Stimulated activated CD4-positive, alpha-beta T cell treated with anti-CD3 and anti-CD28 coated beads, Interleukin-1b, Interleukin-23, amount 100 ng/mL, for 24 hours (primary cell): ENCODE results near the gene ZNF333.

Experiments used
- DNase-seq, 4 experiments: peaks; one replicate each; pipeline ENCODE4 v3.0.0-alpha.2; 2020; ENCODE audit warnings: low read depth in 4 of 4, low spot score in 1 of 4

ZNF333 gene

DNA sequence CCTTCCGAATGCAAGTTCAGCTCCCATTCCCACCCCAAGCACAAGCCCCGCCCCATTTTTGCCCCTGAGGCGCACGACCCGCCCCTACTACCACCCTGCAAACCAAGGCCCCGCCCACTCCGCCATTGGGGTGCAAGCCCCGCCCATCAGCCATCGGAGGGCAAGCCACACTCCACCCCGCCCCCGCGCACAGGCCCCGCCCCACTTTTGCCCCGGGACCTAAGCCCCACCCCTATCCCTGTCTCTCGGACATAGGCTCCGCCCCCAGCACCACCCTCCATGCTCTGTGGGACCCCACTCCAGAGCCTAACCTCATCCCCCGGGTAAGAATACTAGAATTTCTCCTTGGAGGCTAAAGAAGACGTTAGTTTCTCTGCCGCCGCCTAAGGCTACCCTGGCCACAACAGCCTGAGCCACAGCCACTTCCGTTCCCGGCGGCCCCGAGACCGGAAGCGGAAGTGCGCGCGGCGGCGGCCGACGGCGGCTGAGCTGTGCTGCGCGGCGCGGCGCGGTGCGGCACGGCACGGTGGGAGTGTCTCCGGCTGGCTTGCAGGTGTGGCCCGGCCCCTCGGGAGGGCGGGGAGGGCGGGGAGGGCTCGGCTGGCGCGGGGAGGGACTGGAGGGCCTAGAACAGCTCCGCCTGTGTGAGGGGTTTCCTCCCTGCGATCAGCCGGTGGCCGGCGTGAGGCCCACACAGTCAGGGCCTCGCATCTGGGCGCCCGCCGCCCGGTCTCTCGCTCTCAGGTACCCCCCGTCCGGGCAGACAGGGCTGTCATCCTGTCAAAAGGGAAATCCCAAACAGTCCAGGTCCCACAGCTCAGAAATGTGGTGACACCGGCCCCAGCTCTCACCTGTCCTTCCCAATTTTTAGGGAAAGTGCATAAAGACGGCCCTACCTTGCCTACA is at the start of gene ZNF333:
TSS of gene ZNF333 (plus strand) at position 451 of the 906 bp plus-strand sequence. CDS start 3,444 bp downstream, outside the sequence.
- peak; percentile 99 to 100 (median 100) for DNase-seq

DNA sequence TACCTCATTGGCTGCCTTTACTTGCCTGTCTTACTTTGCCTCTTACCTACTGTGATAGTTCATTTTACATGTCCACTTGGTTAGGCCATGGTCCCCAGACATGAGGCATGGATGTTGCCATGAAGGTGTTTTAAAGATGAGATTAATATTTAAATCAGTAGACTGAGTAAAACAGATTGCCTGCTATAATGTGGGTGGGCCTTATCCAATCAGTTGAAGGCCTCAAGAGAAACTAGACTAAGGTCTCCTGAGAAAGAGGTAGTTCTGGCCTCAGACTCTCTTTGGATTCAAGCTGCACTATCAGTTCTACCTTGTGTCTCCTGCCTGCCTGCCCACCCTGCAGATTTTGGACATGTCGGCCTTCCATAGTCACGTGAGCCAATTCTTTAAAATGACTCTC is 41.3 kb upstream of the ZNF333 start:
- DNase-seq: no peak

DNA sequence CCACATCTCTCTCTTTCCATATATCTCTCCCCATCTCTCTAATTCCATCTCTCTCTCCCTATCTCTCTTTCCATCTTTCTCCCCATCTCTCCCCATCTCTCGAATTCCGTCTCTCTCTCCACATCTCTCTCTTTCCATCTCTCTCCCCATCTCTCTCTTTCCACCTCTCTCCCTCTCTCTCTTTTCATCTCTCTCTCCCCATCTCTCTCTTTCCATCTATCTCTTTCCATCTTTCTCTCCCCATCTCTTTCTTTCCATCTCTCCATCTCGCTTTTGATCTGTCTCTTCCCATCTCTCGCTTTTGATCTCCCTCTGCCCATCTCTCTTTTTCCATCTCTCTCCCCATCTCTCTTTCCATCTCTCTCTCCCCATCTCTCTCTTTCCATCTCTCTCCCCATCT is 40.8 kb upstream of the ZNF333 start:
- no peak for DNase-seq

DNA sequence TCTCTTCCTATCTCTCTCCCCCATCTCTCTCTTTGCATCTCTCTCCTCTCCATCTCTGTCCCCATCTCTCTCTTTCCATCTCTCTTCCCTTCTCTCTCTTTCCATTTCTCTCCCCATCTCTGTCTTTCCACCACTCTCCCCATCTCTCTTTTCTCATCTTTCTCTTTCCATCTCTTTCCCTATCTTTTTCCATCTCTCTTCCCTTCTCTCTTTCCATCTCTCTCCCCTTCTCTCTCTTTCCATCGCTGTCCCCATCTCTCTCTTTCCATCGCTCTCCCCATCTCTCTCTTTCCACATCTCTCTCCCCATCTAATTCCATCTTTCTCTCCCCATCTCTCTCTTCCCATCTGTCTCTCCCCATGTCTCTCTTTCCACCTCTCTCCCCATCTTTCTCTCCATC is 39.7 kb upstream of the ZNF333 start:
- no peak for DNase-seq

DNA sequence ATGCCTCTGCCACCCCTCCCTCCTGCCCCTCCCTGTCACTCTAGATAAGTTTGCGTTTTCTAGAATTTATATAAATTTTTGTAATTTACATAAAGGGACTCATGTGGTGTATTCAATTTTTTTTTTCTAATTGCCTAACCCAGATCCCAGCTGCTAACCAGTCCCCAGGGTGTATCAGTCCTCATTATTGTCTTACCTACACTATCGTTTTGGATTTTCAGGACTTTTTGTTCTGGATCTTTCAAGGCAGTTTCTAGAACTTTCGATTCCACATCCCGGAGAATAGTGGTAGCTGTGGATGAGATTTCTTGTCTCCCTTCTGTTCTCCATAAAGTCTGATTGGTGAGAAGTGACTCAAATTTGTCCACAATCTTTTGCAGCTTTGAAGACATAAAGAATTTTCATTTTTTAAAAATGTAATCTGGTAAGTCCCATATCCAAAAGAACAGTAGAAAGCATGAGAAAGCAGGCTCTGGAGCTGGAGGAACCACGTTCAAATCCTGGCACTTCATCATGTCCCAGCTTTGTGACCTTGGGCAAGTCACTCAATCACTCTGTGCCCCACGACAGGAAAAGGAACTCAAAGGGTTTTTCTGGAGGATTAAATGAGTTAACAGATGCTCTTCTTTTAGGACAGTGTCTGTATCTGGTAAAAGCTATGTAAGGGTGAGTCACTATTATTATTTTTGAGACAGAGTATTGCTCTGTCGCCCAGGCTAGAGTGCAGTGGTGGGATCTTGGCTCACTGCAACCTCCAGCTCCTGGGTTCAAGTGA is 34.9 kb upstream of the ZNF333 start:
- DNase-seq: no peak

DNA sequence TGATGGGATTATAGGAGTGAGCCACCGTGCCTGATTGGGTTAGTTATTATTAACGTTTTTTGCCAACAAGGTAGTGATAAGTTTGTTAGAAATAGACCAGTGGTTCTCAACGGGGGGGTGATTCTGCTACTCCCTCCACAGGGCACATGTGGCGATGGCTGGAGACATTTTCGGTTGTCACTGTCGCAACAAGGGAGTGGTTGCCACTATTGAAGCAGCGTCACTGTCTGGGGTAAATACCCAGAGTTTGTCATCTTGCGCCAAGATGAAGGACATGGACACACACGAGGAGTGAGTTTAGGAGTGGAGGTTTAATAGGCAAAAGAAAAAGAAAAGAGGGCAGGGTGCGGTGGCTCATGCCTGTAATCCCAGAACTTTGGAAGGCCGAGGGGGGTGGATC is 34.1 kb upstream of the ZNF333 start:
- no peak for DNase-seq

DNA sequence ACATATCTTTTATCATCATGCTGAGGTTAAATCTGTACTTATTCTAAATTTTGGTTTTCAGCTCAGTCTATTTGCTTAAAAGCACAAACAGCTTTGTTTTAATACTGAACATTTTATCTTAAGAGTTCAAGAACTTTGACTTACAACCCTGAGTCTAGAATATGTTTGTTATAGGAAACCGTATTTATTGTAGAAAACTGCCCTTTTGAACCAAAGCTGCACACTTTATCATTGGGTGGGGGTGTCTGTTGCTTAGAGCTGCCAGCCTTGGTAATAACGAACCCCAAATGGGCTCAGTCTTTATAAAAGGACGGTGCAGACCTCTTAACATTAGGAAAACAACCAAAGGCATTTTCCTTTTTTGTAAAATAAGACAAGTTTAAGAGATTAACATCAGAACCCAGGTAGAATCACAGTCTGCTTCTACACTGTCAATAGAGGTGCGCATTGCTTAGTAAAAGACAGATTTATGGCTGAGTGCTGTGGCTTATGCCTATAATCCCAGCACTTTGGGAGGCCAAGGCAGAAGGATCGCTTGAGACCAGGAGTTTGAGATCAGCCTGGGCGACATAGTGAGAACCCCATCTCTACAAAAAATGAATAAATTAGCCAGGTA is 29.9 kb upstream of the ZNF333 start:
- DNase-seq: no peak

DNA sequence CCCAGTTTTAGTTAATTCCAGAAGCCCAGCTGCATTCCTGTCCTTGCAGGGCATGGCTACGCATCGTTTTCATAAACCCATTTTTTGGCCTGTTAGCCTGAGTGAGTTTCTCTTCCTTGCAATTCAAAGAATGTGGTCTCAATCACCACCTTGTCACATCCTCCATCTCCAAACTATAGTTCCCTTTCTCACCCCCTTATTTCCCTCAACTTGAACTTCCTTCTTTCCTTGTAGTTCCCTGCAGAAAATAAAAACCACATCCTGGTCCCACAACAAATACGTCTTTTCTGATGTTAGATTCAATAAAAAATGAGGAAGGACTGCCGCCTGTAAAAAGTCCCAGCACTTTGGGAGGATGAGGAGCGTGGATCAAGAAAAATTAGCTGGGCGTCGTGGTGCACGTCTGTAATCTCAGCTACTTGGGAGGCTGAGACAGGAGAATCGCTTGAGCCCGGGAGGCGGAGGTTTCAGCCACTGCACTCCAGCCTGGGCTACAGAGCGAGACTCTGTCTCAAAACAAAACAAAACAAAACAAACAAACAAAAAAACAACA is 28.4 kb upstream of the ZNF333 start:
- no peak for DNase-seq

DNA sequence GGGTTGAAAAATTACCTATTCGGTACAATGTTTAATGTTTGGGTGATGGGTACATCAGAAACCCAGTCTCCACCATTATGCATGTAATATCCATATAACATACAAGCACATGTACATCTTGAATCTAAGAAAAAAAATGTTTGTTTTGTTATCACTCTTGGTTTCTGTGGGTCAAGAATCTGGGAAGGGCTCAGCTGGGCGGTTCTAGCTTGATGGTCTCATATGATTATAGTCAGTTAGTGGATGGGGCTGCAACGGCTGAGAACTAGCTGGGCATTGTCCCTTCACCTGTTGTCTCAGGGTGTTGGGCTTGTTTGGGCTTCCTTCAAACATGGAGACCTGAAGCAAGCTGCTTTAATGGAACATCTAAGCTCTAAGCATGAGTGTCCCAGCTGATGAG is 19.9 kb upstream of the ZNF333 start:
- DNase-seq: no peak

DNA sequence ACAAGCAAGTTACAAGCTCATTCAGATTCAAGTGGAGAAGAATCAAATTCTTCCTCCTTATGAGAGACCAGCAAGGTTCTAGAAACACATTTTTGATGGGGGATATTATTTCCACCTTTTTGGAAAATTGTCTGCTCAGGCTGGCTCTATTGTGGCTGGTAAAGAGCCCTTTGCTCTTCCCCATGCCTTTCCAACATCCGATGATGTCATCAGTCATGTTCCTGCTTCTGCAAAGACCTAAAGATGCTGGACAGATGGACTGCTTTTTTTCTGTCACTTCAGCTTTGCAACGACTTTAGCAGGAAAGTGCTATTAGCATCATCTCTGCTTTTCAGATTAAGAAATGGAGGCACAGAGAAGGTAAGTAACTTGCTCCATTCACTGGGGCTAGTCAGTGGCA is 19.4 kb upstream of the ZNF333 start:
- no peak for DNase-seq

DNA sequence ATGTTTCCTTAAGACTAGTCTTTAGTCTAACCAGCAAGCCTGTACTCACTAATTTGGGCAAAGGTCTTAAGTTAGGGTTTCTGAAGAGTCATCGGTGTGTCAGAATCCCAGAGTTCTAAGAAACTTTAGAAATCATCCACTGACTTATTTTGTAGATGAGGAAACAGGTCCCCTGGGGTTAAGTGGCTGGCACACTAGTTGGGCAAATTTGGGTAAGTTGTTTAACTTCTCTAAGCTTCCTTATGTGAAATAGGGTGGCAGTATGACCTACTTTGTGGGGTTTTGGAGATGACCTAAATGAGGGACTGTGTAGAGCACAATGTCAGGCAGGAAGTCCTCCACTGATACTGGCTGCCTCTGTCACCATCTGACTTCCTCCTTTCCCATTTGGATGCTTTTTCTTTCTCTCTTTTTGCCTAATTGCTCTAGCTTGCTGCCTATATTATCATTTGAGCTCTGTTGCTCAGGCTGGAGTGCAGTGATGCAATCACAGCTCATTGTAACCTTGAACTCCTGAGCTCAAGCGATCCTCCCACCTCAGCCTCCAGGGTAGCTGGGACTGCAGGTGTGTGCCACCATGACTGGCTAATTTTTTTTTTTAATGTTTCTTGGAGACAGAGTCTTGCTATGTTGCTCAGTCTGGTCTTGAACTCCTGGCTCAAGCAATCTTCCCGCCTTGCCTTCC is 17.5 kb upstream of the ZNF333 start:
- no peak for DNase-seq

DNA sequence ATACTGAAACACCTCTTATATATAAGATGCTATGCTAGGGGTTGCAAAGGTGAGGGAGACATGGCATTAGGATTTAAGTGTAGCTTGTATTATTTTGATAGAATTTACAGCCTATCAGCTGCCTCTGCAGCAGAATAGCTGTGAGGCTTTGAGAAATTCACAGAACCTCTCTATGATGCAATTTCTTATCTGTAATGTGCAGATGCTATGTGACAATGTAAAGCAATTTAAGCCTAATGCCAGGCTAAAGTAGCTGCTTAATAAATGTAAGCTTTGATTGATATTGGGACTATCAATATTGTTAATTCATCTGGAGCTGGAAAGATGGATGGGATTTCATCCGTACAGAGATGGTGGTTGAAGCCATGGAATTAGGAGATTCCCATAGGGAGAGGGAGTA is 16.8 kb upstream of the ZNF333 start:
- no peak for DNase-seq

DNA sequence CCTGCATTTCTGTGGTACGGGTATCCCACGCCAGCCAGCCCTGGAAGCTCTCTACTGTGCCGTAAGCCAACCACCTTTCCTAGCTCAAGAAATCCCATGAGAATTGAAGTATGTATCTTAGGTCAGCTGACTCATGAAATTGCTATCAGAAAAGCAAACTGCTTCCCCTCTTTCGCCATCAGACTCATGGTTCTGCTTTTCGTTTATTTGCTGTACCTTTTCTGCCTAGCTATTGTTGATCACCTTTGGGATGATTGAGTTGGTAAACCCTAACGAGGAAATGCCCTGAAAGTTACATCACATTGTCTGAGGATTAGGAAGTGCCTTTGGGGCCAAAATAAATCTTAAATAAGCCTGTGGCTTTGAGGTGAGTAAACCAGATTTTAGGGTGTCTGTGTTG is 15.1 kb upstream of the ZNF333 start, which contains the start of gene ADGRE3:
TSS of gene ADGRE3 (minus strand) at position 81 of the 400 bp plus-strand sequence. CDS start at position 7, 74 bp downstream.
- DNase-seq: no peak

DNA sequence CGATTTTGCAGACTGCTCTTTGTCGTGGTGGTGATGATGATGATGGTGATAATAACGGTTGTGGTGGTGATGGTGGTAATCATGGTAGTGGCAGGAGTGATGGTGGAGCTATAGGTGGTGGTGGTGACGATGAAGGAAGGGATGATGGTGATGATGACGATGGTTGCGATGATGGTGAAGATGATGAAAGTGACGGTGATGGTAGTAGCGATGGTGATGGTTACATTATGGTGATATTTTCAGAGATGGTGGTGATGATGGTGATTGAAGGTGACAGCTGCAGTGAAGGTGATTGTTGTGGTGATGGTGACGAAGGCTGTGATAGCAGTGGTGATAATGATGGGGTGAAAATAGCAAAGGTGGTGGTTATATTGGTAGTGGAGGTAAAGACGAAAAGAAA is 13.1 kb upstream of the ZNF333 start:
- no peak for DNase-seq

DNA sequence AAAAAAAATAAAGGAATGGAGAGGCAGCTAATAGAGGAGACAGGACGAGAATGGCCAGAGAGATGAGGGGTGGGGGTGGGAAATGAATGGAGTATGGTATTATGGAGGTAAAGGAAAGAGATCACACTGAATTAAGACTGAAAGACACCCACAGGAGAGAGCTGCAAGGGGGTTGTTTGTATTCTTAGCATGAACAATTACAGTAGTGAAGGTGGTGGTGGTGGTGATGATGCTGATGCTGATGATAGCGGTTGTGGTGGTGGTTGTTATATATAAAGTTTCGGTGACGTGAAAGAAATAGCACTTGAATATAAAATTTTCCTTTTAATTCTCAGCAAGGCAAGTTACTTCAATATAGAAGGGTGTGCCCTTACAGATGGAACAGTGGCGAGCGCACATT is 12.4 kb upstream of the ZNF333 start:
- DNase-seq: no peak

DNA sequence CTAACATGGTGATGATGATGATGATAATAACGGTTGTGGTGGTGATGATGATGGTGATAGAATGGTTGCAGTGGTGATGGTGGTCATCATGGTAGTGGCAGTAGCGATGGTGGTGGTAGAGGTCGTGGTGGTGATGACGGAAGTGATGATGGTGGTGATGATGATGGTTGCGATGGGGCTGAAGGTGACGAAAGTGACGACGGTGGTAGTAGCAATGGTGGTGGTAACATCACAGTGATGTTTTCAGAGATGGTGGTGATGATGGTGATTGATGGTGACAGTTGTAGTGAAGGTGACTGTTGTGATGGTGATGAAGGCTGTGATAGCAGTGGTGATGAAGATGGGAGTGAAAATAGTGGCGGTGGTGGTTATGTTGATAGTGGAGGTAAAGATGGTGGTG is 11.6 kb upstream of the ZNF333 start:
- DNase-seq: no peak

DNA sequence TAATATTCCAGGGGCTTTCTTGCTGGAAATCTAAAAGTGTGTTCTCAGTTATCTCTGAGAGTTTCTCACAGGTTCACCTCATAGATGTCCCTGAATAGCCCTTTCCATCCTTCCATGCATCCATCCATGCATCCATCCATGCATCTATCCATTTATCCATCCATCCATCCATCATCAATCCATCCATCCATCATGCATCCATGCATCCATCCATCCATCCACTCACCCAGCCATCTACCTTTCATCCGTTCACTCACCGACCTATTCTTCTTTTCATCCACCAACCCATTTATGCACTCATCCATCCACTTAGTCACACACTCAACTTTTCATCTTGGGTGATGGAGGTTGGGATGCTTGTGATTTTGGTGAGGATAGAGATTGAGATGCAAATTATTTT is 7.8 kb upstream of the ZNF333 start:
- DNase-seq: no peak

DNA sequence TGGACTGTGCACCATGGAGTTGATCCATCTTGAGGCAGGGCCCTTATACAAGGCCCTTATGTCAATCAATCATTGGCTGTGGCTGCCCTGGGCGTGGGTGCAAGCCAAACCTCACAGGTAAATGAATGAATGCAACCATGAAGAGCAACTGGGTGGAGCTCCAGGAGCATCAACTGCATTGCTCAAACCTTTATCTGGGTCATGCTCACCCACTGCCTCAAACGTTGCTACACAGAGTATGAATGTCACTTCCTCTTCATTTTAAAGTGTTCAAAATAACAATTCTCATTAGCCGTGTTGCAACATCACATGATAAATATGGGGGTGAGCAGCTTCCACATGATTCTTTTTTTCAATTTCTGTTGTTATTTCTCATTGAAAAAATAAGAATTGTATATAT is 6.4 kb upstream of the ZNF333 start:
- DNase-seq: no peak

DNA sequence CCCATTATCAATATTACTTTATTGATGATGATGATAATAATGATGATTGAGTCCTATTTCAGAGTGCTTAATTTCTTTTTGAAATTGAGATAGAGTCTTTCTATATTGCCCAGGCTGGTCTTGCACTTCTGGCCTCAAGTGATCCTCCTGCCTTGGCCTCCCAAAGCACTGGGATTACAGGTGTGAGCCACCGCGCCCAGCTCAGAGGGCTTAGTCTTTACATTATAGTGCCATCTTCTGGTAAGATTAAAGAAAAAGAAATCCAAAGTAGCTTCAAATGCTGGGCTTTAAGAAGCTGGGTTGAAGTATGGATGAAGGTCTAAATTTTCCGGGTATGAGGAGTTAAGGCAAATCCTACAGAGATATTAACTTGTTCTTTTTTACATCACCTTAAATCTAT is 3.4 kb upstream of the ZNF333 start:
- peak in 1 of 4 experiments; percentile 7 for DNase-seq

DNA sequence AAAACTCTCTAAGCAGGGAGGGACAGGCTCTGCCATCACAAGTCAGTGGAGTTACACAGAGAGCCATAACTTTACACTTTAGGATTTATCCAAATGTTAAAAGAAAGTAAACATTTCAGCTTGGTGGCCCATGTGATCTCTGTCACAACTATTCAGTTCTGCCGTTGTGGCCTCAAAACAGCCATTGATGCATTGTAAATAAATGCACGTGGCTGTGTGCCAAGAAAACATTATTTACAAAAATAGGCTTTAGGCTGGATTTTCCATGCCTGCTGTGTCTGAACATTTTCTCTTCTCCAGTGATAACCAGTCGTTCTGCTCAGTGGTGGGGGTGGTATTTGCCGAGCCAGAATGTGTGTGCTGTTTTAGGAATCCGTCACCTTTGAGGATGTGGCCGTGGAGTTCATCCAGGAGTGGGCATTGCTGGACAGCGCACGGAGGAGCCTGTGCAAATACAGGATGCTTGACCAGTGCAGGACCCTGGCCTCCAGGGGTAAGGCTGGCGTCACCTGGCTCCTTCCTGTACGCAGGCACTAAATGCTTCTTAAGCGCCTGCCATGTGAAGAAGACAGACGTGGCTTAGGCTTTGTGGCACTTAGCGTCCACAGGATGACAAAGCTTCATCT is 4.9 kb downstream of the ZNF333 start:
- no peak for DNase-seq
